Measurements from ENCODE around the gene SCEL. TPM values are rescaled to one million over a fixed set of nuclear protein-coding genes. Genes with fewer than 3 reads are reported as not detected.

Gene SCEL
- polyA plus RNA-seq, 1 donor from 2014 or later = 0.24 TPM

- H4K20me1 ChIP-seq (ENCODE audit: insufficient read depth) = no peaks in the 10 kb centered on the region
- H3K4me3 ChIP-seq (ENCODE audit: low read length) = no peak overlapping the region
- H3K9ac ChIP-seq (ENCODE audit: low read length) = no peak overlapping the region
- no peak overlapping the region for H3K27ac ChIP-seq (ENCODE audit: low read length)
- no peaks in the 10 kb centered on the region for H3K9me3 ChIP-seq (ENCODE audit: low read length)
- H3K27me3 ChIP-seq (ENCODE audit: insufficient read depth, low read depth, low read length) = no peaks in the 10 kb centered on the region
- TF ChIP-seq TAF1 (IDR thresholded peaks at IDR 0.05; ENCODE audit: low read depth) = no peak
- no peak for TF ChIP-seq EP300 (conservative IDR thresholded peaks at IDR 0.05; ENCODE audit: poor library complexity, severe bottlenecking)
- no peak for TF ChIP-seq CTCF (IDR thresholded peaks at IDR 0.05; ENCODE audit: poor library complexity, severe bottlenecking)
- TF ChIP-seq MXI1 (conservative IDR thresholded peaks at IDR 0.05; ENCODE audit: poor library complexity, severe bottlenecking) = no peak
- no peak for TF ChIP-seq EZH2 (IDR thresholded peaks at IDR 0.05; ENCODE audit: borderline replicate concordance, insufficient read depth, low read length, poor library complexity, severe bottlenecking)
- no peak for TF ChIP-seq POLR2AphosphoS5 (IDR thresholded peaks at IDR 0.05)
- no peak for TF ChIP-seq RAD21 (conservative IDR thresholded peaks at IDR 0.05)
- TF ChIP-seq SMC3 (conservative IDR thresholded peaks at IDR 0.05; ENCODE audit: poor library complexity) = no peak
- TF ChIP-seq REST (IDR thresholded peaks at IDR 0.05; ENCODE audit: borderline replicate concordance) = no peak
- H3K9me2 ChIP-seq (ENCODE audit: insufficient read depth, low read length) = no peaks in the 10 kb centered on the region
- H3K4me2 ChIP-seq (ENCODE audit: low read length) = no peak overlapping the region
- no peaks in the 10 kb centered on the region for H3K79me2 ChIP-seq (replicated peaks; ENCODE audit: insufficient read depth, low read length)
- H3K36me3 ChIP-seq (ENCODE audit: insufficient read depth, low read length) = no peaks in the 10 kb centered on the region
- H3F3A ChIP-seq (ENCODE audit: insufficient read depth, low read length, poor library complexity, severe bottlenecking) = no peaks in the 10 kb centered on the region
- H2AFZ ChIP-seq (ENCODE audit: low read depth, low read length) = no peak overlapping the region
These were observed 28.6 kb upstream of the SCEL start for GRCh38 chr13:77506874-77507273.

GRCh38 chr13:77507931-77508776, 27.4 kb upstream of the SCEL start:
- Histone ChIP-seq H3K27me3 (ENCODE audit: insufficient read depth, low read depth, low read length) (no peaks in the 10 kb centered on the region), H3K27ac (ENCODE audit: low read length) (no peak overlapping the region), H2AFZ (ENCODE audit: low read depth, low read length) (no peak overlapping the region), H3K9me2 (ENCODE audit: insufficient read depth, low read length) (no peaks in the 10 kb centered on the region), H3K36me3 (ENCODE audit: insufficient read depth, low read length) (no peaks in the 10 kb centered on the region), H3K9ac (ENCODE audit: low read length) (no peak overlapping the region), H3K79me2 (replicated peaks; ENCODE audit: insufficient read depth, low read length) (no peaks in the 10 kb centered on the region), H3K9me3 (ENCODE audit: low read length) (no peaks in the 10 kb centered on the region), H3K4me2 (ENCODE audit: low read length) (no peak overlapping the region), H3K4me3 (ENCODE audit: low read length) (no peak overlapping the region), H4K20me1 (ENCODE audit: insufficient read depth) (no peaks in the 10 kb centered on the region), H3F3A (ENCODE audit: insufficient read depth, low read length, poor library complexity, severe bottlenecking) (no peaks in the 10 kb centered on the region)
- TF ChIP-seq TAF1 (IDR thresholded peaks at IDR 0.05; ENCODE audit: low read depth) (no peak), CTCF (IDR thresholded peaks at IDR 0.05; ENCODE audit: poor library complexity, severe bottlenecking) (no peak)
